ENCODE data around the gene LNX1.

GRCh38 chr4:53596901-53597300 lies 5.6 kb upstream of the LNX1 start:
- TF ChIP-seq CTCF (IDR thresholded peaks at IDR 0.05) (no peak), POLR2AphosphoS5 (IDR thresholded peaks at IDR 0.05) (no peak)

Measured in sigmoid colon (tissue), 4 donors.